Measurements from ENCODE around the gene OR10W1.

DNA sequence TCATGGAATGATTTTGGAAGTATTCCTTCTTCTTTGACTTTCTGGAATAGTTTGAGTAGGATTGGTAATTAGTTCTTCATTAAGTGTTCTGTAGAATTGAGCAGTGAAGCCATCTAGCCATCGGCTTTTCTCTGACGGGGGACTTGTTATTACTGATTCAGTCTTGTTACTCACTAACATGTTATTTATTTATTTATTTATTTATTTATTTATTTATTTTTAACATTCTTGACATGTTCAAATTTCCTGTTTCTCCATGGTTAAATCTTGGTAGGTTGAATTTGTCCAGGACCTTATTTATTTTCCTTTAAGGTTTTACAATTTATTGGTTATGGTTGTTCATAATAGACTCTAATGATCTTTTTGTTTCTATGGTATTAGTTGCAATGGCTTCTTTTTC lies 24.1 kb downstream of the OR10W1 start:
- TF ChIP-seq EZH2 (IDR thresholded peaks at IDR 0.05; ENCODE audit: borderline replicate concordance, insufficient read depth, low read depth, low read length, poor library complexity, severe bottlenecking) (no peak), CTCF (IDR thresholded peaks at IDR 0.05) (no peak)
